ENCODE results near the gene MFAP3. TPM values are rescaled to one million over a fixed set of nuclear protein-coding genes. Genes with fewer than 3 reads are reported as not detected.

The MFAP3 gene
- polyA plus RNA-seq, 1 donor (not counting 4 experiments of a cell fraction or from before 2014, with no cell fraction given): 43.4 TPM

- Histone ChIP-seq H3K4me2 (ENCODE audit: control insufficient read depth, extremely low read depth, insufficient read depth, low read depth, low read length) (no peak overlapping the region), H4K20me1 (ENCODE audit: control insufficient read depth, extremely low read depth, insufficient read depth, low read length) (no peaks in the 10 kb centered on the region), H3K9ac (ENCODE audit: control insufficient read depth, extremely low read depth, insufficient read depth, low read length) (no peak overlapping the region), H3K9me3 (ENCODE audit: control insufficient read depth, low read depth, low read length) (no peaks in the 10 kb centered on the region), H3K4me3 (ENCODE audit: control insufficient read depth in 2 of 3, extremely low read depth in 1 of 3, insufficient read depth in 2 of 3, low read depth in 1 of 3, low read length in 3 of 3) (no peak overlapping the region), H3K27ac (ENCODE audit: control insufficient read depth, insufficient read depth, low read length) (no peak overlapping the region), H3K9me1 (ENCODE audit: control insufficient read depth, extremely low read depth, insufficient read depth, low read length) (no peaks in the 10 kb centered on the region), H3K4me1 (ENCODE audit: control insufficient read depth, extremely low read depth, insufficient read depth, low read length) (no peaks in the 10 kb centered on the region), H2AFZ (ENCODE audit: control insufficient read depth, low read length) (no peak overlapping the region), H3K36me3 (ENCODE audit: control insufficient read depth in 2 of 2, extremely low read depth in 1 of 2, insufficient read depth in 2 of 2, low read length in 2 of 2) (no peaks in the 10 kb centered on the region), H3K27me3 (ENCODE audit: control insufficient read depth, extremely low read depth, insufficient read depth, low read length) (no peaks in the 10 kb centered on the region), H3K79me2 (ENCODE audit: control insufficient read depth, insufficient read depth, low read length) (no peaks in the 10 kb centered on the region)
- dilution Hi-C loops (cut with MboI; ENCODE audit: extremely low pct_ligation_motif_present, low sequenced_read_pairs): no loop called here
- no peak for FAIRE-seq
- no peak for TF ChIP-seq EZH2 (IDR thresholded peaks at IDR 0.05; ENCODE audit: low read length)
- no peak for TF ChIP-seq CTCF (optimal IDR thresholded peaks at IDR 0.05 in 1 of 3, IDR thresholded peaks at IDR 0.05 in 1 of 3, conservative IDR thresholded peaks at IDR 0.05 in 1 of 3; ENCODE audit: extremely low read depth in 1 of 3, insufficient read depth in 2 of 3, low read length in 3 of 3)
- DNase-seq (ENCODE audit: low read depth, low spot score): no peak
Measured at GRCh38 chr5:154098465-154098864, 59.7 kb downstream of the MFAP3 start.

- Histone ChIP-seq H2AFZ (ENCODE audit: control insufficient read depth, low read length) (no peak overlapping the region), H3K4me3 (ENCODE audit: control insufficient read depth in 2 of 3, extremely low read depth in 1 of 3, insufficient read depth in 2 of 3, low read depth in 1 of 3, low read length in 3 of 3) (no peak overlapping the region), H4K20me1 (ENCODE audit: control insufficient read depth, extremely low read depth, insufficient read depth, low read length) (no peaks in the 10 kb centered on the region), H3K4me1 (ENCODE audit: control insufficient read depth, extremely low read depth, insufficient read depth, low read length) (no peaks in the 10 kb centered on the region), H3K9me3 (ENCODE audit: control insufficient read depth, low read depth, low read length) (no peaks in the 10 kb centered on the region), H3K36me3 (ENCODE audit: control insufficient read depth in 2 of 2, extremely low read depth in 1 of 2, insufficient read depth in 2 of 2, low read length in 2 of 2) (no peaks in the 10 kb centered on the region), H3K9ac (ENCODE audit: control insufficient read depth, extremely low read depth, insufficient read depth, low read length) (no peak overlapping the region), H3K4me2 (ENCODE audit: control insufficient read depth, extremely low read depth, insufficient read depth, low read depth, low read length) (no peak overlapping the region), H3K79me2 (ENCODE audit: control insufficient read depth, insufficient read depth, low read length) (no peaks in the 10 kb centered on the region), H3K27ac (ENCODE audit: control insufficient read depth, insufficient read depth, low read length) (no peak overlapping the region), H3K27me3 (ENCODE audit: control insufficient read depth, extremely low read depth, insufficient read depth, low read length) (no peaks in the 10 kb centered on the region), H3K9me1 (ENCODE audit: control insufficient read depth, extremely low read depth, insufficient read depth, low read length) (no peaks in the 10 kb centered on the region)
- dilution Hi-C loops (cut with MboI; ENCODE audit: extremely low pct_ligation_motif_present, low sequenced_read_pairs): no loop called here
- TF ChIP-seq CTCF (optimal IDR thresholded peaks at IDR 0.05 in 1 of 3, IDR thresholded peaks at IDR 0.05 in 1 of 3, conservative IDR thresholded peaks at IDR 0.05 in 1 of 3; ENCODE audit: extremely low read depth in 1 of 3, insufficient read depth in 2 of 3, low read length in 3 of 3) (no peak), EZH2 (IDR thresholded peaks at IDR 0.05; ENCODE audit: low read length) (no peak)
- FAIRE-seq (no peak), DNase-seq (ENCODE audit: low read depth, low spot score) (no peak)
Measured at GRCh38 chr5:154101184-154101583, 62.4 kb downstream of the MFAP3 start.
